Subcutaneous abdominal adipose tissue (tissue), 5 donors: ENCODE results near the gene VMAC.

Source experiments
- H3K27ac ChIP-seq: one replicate; pipeline ENCODE4 v1.7.0; 2013; ENCODE audit warnings: low read depth, mild to moderate bottlenecking, inconsistent platforms, low read length, moderate library complexity
- H3K27me3 ChIP-seq, 5 donors: one replicate each; pipeline ENCODE4 v1.7.0; 2013; ENCODE audit warnings: low read length in 5 of 5, inconsistent platforms in 1 of 5; ENCODE audit not compliant: control insufficient read depth in 5 of 5, insufficient read depth in 4 of 5
- H3K36me3 ChIP-seq, 5 donors: one replicate each; pipeline ENCODE4 v1.7.0; 2013; ENCODE audit warnings: low read length in 5 of 5; ENCODE audit not compliant: control insufficient read depth in 5 of 5, insufficient read depth in 5 of 5
- H3K4me1 ChIP-seq, 5 donors: one replicate each; pipeline ENCODE4 v1.7.0; 2013; ENCODE audit warnings: low read length in 5 of 5, mild to moderate bottlenecking in 3 of 5, moderate library complexity in 1 of 5; ENCODE audit not compliant: control insufficient read depth in 5 of 5, insufficient read depth in 5 of 5
- H3K4me3 ChIP-seq, 5 donors: one replicate each; pipeline ENCODE4 v1.7.0; 2013; ENCODE audit warnings: low read length in 5 of 5, low read depth in 1 of 5
- H3K9ac ChIP-seq, 5 donors: one replicate each; pipeline ENCODE4 v1.7.0; 2013; ENCODE audit warnings: low read length in 5 of 5, mild to moderate bottlenecking in 4 of 5, moderate library complexity in 3 of 5
- H3K9me3 ChIP-seq, 5 donors: one replicate each; pipeline ENCODE4 v1.7.0; 2013; ENCODE audit warnings: low read length in 5 of 5; ENCODE audit not compliant: control insufficient read depth in 5 of 5
- donor health status: healthy.
- donor health status: healthy.
- donor health status: healthy.
- donor health status: healthy.
- donor health status: healthy.

Gene VMAC

DNA sequence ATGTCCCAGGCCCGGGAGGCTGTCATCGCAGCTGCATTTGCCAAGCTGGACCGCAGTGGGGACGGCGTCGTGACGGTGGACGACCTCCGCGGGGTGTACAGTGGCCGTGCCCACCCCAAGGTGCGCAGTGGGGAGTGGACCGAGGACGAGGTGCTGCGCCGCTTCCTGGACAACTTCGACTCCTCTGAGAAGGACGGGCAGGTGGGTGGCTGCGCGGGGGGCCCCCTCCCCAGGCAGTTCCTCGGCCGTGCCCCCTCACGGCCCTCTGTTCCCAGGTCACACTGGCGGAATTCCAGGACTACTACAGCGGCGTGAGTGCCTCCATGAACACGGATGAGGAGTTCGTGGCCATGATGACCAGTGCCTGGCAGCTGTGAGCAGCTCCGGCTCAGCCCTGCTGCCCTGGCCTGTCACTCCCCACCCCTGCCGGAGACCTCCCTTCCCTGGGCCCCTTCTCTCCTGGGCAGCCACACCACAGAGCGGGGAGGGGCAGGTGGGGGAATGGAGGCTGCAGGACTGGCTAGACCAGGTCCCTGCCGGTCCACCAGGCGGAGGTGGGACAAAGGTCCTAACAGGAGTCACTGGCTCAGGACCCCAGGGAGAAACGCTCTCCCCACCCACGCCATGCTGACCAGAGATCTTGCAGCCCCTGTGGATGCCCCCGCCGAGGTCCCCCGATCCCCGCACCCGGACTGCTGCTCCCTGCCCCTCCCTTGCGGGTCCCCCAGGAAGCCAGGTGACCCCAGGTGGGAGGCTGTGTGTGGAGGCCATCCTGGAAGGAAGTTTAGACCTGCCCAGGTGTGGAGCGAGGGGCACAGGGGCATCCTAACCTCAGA lies 10.5 kb downstream of the VMAC start:
- Histone ChIP-seq H3K9ac (no peak overlapping the region), H3K4me3 (no peak overlapping the region), H3K36me3 (peaks cover 0 to 60% (median 42%) of the 10 kb centered on the region in 5 donors), H3K4me1 (peaks cover 0 to 25% (median 21%) of the 10 kb centered on the region in 5 donors), H3K27ac (no peak overlapping the region), H3K9me3 (no peaks in the 10 kb centered on the region), H3K27me3 (no peaks in the 10 kb centered on the region)

DNA sequence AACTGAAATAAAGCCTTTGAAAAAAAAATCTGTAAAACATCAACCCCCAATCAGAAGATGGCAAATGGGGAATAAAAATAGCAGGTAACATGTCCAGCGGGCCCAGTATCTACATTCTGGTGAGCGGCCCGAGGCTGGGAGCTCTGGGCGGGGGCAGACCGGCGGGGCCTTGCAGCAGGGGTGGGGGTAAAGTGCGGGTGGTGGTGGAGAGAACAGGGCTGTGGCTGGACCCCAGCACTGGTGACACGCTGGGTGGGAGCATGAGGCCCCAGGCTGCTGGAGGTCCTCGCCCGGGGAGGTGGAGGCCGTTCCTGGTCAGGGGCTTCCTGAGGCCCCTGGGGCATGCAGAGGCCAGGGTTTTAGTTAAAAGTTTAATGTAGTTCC lies 11.1 kb downstream of the VMAC start:
- Histone ChIP-seq H3K9me3 (no peaks in the 10 kb centered on the region), H3K36me3 (peaks cover 0 to 65% (median 45%) of the 10 kb centered on the region in 5 donors)

DNA sequence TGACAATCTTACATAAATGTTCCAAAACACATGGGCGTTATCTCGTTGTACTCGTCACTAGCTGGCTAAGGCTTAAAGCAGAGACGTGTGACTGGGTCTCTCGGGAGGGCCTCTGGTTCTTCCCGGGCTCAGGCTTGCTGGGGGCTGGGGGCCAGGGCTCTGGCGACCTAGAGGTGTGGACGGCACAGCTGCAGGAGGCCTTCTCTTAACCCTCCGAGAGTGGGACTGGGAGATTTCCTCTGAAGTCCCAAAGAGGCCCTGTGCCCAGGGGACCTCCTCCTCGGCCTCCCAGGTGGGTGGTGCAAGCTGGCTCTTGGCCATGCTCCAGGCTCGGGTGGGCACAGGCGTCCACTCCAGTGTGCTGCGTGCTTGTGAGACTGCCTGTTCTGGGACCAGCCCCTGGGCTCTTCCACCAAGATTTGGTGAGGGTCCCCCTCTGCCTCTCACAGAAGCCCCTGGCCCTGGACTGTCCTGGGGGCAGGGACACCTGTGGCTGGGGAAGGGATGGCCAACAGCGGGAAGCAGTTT lies 11.6 kb downstream of the VMAC start:
- H3K27ac ChIP-seq: no peak overlapping the region

More for the DNA sequence above, 11.1 kb downstream of the VMAC start:
- H3K27me3 ChIP-seq: no peaks in the 10 kb centered on the region
- H3K9ac ChIP-seq: no peak overlapping the region
- H3K27ac ChIP-seq: no peak overlapping the region
- H3K4me1 ChIP-seq: peaks cover 0 to 25% (median 21%) of the 10 kb centered on the region in 5 donors
- H3K4me3 ChIP-seq: no peak overlapping the region

DNA sequence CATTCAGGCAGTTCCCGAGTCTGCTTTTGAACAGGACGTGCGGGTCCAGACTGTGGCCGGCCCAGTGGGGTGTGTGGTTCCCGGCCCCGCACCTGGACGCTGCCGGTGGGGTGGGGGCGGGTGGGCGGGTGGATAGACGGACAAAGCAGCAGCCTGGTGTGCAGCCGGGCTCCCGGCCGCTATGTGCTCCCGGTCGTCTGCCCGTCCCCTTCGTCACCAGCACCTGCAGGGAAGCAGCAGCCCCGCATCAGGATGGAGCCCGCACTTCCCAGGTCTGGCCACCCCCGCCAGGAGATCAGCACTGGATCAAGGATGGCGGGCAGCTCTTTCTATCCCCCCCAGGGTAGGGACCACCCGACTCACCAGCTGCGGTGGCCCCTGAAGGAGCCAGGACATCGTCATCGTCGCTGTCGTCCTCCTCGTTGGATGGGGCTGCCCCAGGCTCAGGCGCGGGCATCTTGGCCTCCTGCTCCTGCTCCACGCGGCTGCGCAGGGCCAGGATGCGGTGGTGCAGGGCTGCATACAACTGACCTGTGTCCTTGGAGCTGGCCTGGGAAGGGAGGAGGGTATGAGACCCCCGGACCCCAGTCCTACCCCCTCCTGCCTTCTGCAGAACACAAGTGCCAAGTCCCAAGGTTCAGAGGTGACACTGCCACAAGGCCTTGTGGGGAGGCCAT lies 12.9 kb downstream of the VMAC start:
- Histone ChIP-seq H3K27ac (no peak overlapping the region), H3K4me1 (peaks cover 0 to 25% (median 21%) of the 10 kb centered on the region in 5 donors), H3K9me3 (no peaks in the 10 kb centered on the region), H3K9ac (no peak overlapping the region), H3K27me3 (no peaks in the 10 kb centered on the region), H3K36me3 (peaks cover 3 to 83% (median 62%) of the 10 kb centered on the region in 5 donors), H3K4me3 (no peak overlapping the region)

More for the DNA sequence above, 11.6 kb downstream of the VMAC start:
- peaks cover 0 to 25% (median 21%) of the 10 kb centered on the region in 5 donors for H3K4me1 ChIP-seq
- H3K4me3 ChIP-seq: no peak overlapping the region
- H3K9me3 ChIP-seq: no peaks in the 10 kb centered on the region
- H3K36me3 ChIP-seq: peaks cover 0 to 69% (median 48%) of the 10 kb centered on the region in 5 donors
- no peaks in the 10 kb centered on the region for H3K27me3 ChIP-seq
- H3K9ac ChIP-seq: no peak overlapping the region

DNA sequence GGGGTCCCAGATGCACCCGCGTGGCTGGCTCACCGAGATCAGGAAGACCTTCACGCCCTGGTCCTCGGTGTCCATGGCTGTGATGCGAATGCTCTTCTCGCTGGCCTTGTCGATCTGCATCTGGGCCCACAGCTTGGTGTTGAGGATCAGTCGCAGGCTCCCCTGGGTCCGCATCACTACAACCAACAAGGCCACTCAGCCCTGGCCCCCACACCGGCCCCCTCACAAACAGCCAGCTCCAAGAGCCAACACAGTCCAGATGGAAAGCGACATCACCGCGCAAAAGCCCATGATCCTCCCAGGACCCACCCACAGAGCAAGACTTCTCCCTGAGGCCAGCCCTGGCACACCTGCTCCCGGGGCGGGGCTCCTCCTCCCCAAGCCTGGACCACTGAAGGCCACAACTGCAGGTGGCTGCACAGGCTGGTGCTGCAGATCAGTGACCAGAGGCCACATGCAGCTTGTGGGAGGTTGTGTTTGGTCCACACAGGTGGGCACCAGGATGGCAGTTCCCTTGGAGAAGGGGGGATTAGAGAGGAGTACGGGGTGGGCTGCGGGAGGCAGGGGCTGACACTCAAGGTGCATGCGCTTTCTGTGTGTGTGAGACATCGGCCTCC lies 13.9 kb downstream of the VMAC start:
- Histone ChIP-seq H3K36me3 (peaks cover 3 to 88% (median 71%) of the 10 kb centered on the region in 5 donors), H3K27me3 (no peaks in the 10 kb centered on the region), H3K4me1 (peaks cover 0 to 25% (median 21%) of the 10 kb centered on the region in 5 donors), H3K9ac (no peak overlapping the region), H3K9me3 (no peaks in the 10 kb centered on the region), H3K27ac (no peak overlapping the region), H3K4me3 (no peak overlapping the region)

DNA sequence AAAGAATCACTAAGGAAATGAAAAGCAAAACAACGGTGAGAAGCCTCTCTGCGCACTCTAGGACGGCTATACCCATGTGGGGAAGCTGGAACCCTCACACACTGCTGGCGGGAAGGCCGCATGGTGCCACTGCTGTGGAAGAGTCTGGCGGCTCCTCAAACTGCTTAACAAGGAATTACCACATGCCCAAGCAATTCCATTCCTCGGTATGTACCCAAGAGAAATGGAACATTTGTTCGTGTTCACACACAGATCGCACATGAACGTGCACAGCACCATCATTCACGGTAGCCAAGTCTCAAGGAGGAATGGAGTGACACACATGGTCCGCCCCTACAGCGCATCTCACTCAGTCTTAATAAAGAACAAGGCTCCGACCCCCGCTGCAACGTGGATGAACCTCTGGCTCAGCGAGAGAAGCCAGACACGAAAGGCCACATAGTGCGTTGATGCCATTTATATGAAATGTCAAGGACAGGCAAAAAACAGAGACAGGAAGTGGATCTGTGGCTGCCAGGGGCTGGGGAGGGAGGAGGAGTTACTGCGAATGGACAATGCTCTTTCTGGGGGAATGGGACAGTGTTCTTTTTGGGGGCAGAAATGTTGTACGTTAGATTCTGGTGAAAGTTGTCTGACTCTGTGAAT lies 17.0 kb downstream of the VMAC start:
- Histone ChIP-seq H3K36me3 (peaks cover 3 to 94% (median 85%) of the 10 kb centered on the region in 5 donors), H3K9me3 (no peaks in the 10 kb centered on the region)

DNA sequence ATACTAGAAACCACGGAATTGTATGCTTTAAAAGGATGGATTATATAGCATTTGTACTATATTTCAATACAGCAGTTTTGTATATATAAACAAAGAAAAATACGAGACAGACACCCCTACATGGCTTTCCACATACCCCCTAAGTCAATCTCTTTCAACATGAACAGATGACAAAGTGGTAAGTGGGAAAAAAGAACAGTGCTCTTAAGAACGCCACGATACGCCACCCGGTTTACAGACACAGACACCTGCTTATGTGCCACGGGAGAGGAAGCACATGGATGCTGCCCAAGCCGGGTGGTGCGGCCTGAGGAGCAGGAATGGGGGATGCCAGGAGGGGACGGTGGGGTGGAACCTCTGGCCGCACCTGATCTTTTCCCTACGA lies 17.5 kb downstream of the VMAC start:
- Histone ChIP-seq H3K27ac (no peak overlapping the region), H3K9ac (no peak overlapping the region), H3K27me3 (no peaks in the 10 kb centered on the region), H3K9me3 (no peaks in the 10 kb centered on the region), H3K4me1 (peaks cover 4 to 17% (median 15%) of the 10 kb centered on the region in 5 donors), H3K4me3 (no peak overlapping the region), H3K36me3 (peaks cover 3 to 94% (median 83%) of the 10 kb centered on the region in 5 donors)

More for the DNA sequence above, 17.0 kb downstream of the VMAC start:
- Histone ChIP-seq H3K27me3 (no peaks in the 10 kb centered on the region), H3K9ac (no peak overlapping the region), H3K4me3 (no peak overlapping the region), H3K4me1 (peaks cover 1 to 13% (median 10%) of the 10 kb centered on the region in 5 donors), H3K27ac (no peak overlapping the region)

DNA sequence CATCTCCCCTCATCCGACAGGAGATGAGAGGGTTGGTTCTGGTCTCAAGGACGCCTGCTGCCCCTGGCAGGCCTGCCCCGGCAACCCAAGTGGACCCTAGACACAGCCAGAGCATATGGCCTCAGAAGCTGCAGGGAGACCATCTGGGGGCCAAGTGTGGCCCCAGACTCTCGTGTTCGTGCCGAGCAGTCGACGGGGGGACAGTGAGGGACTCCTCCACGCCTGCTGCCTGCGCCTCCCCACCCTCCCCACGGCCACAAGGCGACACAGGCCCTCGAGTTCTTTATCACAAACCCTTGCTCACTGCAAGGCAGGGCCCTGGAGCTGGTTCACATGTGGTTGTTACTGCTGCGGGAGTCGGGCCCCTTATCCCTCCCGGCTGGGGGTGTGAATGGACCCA lies 18.7 kb downstream of the VMAC start:
- no peaks in the 10 kb centered on the region for H3K27me3 ChIP-seq
- H3K36me3 ChIP-seq: peaks cover 3 to 95% (median 84%) of the 10 kb centered on the region in 5 donors
- no peak overlapping the region for H3K27ac ChIP-seq

DNA sequence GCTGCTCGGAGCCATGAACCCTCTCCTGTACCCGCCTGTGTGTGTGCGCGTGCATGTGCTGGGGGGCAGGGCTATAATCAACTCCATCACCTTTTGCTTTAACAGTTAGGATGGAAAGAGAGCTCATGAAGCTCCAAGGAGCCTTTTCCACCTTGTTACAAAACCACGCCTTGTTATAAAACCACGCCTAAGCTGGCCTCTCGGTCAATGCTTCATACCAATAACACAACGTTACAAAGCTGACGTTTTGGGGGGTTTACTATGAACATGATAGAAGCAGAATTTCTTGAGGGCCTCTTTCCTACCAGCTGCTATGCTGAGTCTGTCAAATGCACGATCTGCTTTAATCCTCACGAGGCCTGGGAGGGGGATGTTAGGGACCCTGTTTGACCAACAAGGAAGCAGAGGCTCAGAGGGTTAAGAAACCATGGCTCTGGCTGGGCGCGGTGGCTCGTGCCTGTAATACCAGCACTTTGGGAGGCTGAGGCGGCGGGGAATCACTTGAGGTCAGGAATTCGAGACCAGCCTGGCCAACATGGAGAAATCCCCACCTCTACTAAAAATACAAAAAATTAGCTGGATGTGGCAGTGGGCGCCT lies 21.3 kb downstream of the VMAC start:
- Histone ChIP-seq H3K4me1 (peaks cover 11 to 26% (median 25%) of the 10 kb centered on the region in 5 donors), H3K27me3 (no peaks in the 10 kb centered on the region), H3K27ac (peak overlapping the region; percentile 76), H3K9me3 (no peaks in the 10 kb centered on the region), H3K9ac (no peak overlapping the region), H3K4me3 (no peak overlapping the region), H3K36me3 (peaks cover 3 to 95% (median 89%) of the 10 kb centered on the region in 5 donors)

More for the DNA sequence above, 18.7 kb downstream of the VMAC start:
- Histone ChIP-seq H3K9me3 (no peaks in the 10 kb centered on the region), H3K4me1 (peaks cover 11 to 26% (median 25%) of the 10 kb centered on the region in 5 donors), H3K9ac (no peak overlapping the region), H3K4me3 (no peak overlapping the region)
